Smooth muscle cell (in vitro differentiated cells): Measurements from ENCODE around the gene FGGY. TPM values are rescaled to one million over a fixed set of nuclear protein-coding genes. Genes with fewer than 3 reads are reported as not detected.

Source experiments
- DNase-seq: peaks from one replicate; lab custom pipeline; 2025; ENCODE audit not compliant: unreplicated experiment; lab: John Stamatoyannopoulos, UW
- H2AFZ ChIP-seq: fragments of 200-600 bp; sonication (generic); 2 replicates; pipeline ENCODE4 v1.6.0; 2016; ENCODE audit warnings: antibody characterized with exemption, low read depth, mild to moderate bottlenecking
- H3F3A ChIP-seq: fragments of 200-600 bp; sonication (generic); 2 replicates; pipeline ENCODE4 v1.6.0; 2017; ENCODE audit warnings: antibody characterized with exemption, low read depth
- H3K27ac ChIP-seq: fragments of 200-600 bp; sonication (generic); 2 replicates; pipeline ENCODE4 v1.5.1; 2016; ENCODE audit warnings: low read depth, mild to moderate bottlenecking
- H3K27me3 ChIP-seq: fragments of 200-600 bp; sonication (generic); 2 replicates; pipeline ENCODE4 v1.6.1; 2016; ENCODE audit warnings: low read depth, mild to moderate bottlenecking
- H3K36me3 ChIP-seq: fragments of 200-600 bp; sonication (generic); 2 replicates; pipeline ENCODE4 v1.5.1; 2016; ENCODE audit warnings: low read depth
- H3K4me1 ChIP-seq: fragments of 200-600 bp; sonication (generic); 2 replicates; pipeline ENCODE4 v1.5.1; 2016; ENCODE audit warnings: low read depth
- H3K4me2 ChIP-seq: fragments of 200-600 bp; sonication (generic); 2 replicates; pipeline ENCODE4 v1.6.0; 2016; ENCODE audit warnings: mild to moderate bottlenecking
- H3K4me3 ChIP-seq: fragments of 200-600 bp; sonication (generic); 2 replicates; pipeline ENCODE4 v1.5.1; 2016; ENCODE audit warnings: mild to moderate bottlenecking
- H3K79me2 ChIP-seq: fragments of 200-600 bp; sonication (generic); 2 replicates; pipeline ENCODE4 v1.6.0; 2016; ENCODE audit warnings: low read depth, mild to moderate bottlenecking
- H3K9ac ChIP-seq: fragments of 200-600 bp; sonication (generic); 2 replicates; pipeline ENCODE4 v1.6.0; 2016; ENCODE audit warnings: low read depth
- H3K9me3 ChIP-seq: fragments of 200-600 bp; sonication (generic); replicated peaks from 2 replicates; pipeline ENCODE4 v1.5.1; 2016; ENCODE audit warnings: low read depth
- H4K20me1 ChIP-seq: fragments of 200-600 bp; sonication (generic); 2 replicates; pipeline ENCODE4 v1.6.0; 2016; ENCODE audit warnings: low read depth
- CTCF ChIP-seq: fragments of 200-600 bp; sonication (generic); IDR thresholded peaks from 2 replicates; pipeline ENCODE4 v1.5.1; 2017; ENCODE audit warnings: borderline replicate concordance, mild to moderate bottlenecking, antibody characterized with exemption; ENCODE audit not compliant: insufficient read depth, poor library complexity, severe bottlenecking
- WGBS: methylation state at CpG from one replicate; pipeline ENCODE4 v1.1.7; 2016; ENCODE audit warnings: low lambda C conversion rate; 5-methylcytosine and 5-hydroxymethylcytosine counted together
- polyA plus RNA-seq: library from polyadenylated mRNA; unstranded; fragments of >200 nt; fragmentation: Nextera tagmentation; extraction: Ambion mirVana; gene quantifications from 2 replicates; pipeline ENCODE4 v1.2.1, GENCODE V29; 2016
- total RNA-seq: library from RNA; depleted of rRNA; stranded (reverse); fragments of >200 nt; gene quantifications from 2 replicates; pipeline ENCODE4 v1.2.3, GENCODE V29; 2014

Gene FGGY
- total and polyA plus RNA-seq, 2 experiments from 2014 or later, result 5.1 to 9.2 TPM

GRCh38 chr1:59553371-59553770, 256.5 kb downstream of the FGGY start:
- Histone ChIP-seq H2AFZ (no peak overlapping the region), H4K20me1 (no peaks in the 10 kb centered on the region), H3K9me3 (no peaks in the 10 kb centered on the region), H3K27ac (no peak overlapping the region), H3K36me3 (no peaks in the 10 kb centered on the region), H3K4me2 (no peak overlapping the region), H3K9ac (no peak overlapping the region), H3K4me3 (no peak overlapping the region), H3F3A (peaks cover 6% of the 10 kb centered on the region), H3K27me3 (no peaks in the 10 kb centered on the region), H3K79me2 (no peaks in the 10 kb centered on the region), H3K4me1 (peaks cover 6% of the 10 kb centered on the region)
- 80% methylated on average over 4 of the region's 4 CpGs for WGBS
- TF ChIP-seq CTCF, result no peak
- no peak for DNase-seq

GRCh38 chr1:59554011-59554663, 257.2 kb downstream of the FGGY start:
- H3F3A ChIP-seq, result peaks cover 5% of the 10 kb centered on the region
- WGBS, result 60% methylated on average over 8 of the region's 8 CpGs
- H3K4me2 ChIP-seq, result no peak overlapping the region
- no peak overlapping the region for H3K4me3 ChIP-seq
- H3K27ac ChIP-seq, result no peak overlapping the region
- no peak overlapping the region for H2AFZ ChIP-seq
- no peaks in the 10 kb centered on the region for H3K79me2 ChIP-seq
- no peaks in the 10 kb centered on the region for H3K36me3 ChIP-seq
- H3K9me3 ChIP-seq, result no peaks in the 10 kb centered on the region
- TF ChIP-seq CTCF, result no peak
- peaks cover 6% of the 10 kb centered on the region for H3K4me1 ChIP-seq
- no peaks in the 10 kb centered on the region for H4K20me1 ChIP-seq
- no peaks in the 10 kb centered on the region for H3K27me3 ChIP-seq
- DNase-seq, result no peak
- no peak overlapping the region for H3K9ac ChIP-seq

- 60% methylated on average over 4 of the region's 4 CpGs for WGBS
- no peak for TF ChIP-seq CTCF
- DNase-seq, result no peak
- Histone ChIP-seq H3K9ac (no peak overlapping the region), H3K36me3 (no peaks in the 10 kb centered on the region), H4K20me1 (no peaks in the 10 kb centered on the region), H3K4me3 (no peak overlapping the region), H3K27me3 (no peaks in the 10 kb centered on the region), H3K4me1 (peaks cover 6% of the 10 kb centered on the region), H3K79me2 (no peaks in the 10 kb centered on the region), H3F3A (no peaks in the 10 kb centered on the region), H2AFZ (no peak overlapping the region), H3K4me2 (no peak overlapping the region), H3K9me3 (no peaks in the 10 kb centered on the region), H3K27ac (no peak overlapping the region)
These were observed 257.9 kb downstream of the FGGY start for GRCh38 chr1:59554752-59555151.

- Histone ChIP-seq H3K36me3 (no peaks in the 10 kb centered on the region), H3K4me3 (no peak overlapping the region), H3K79me2 (no peaks in the 10 kb centered on the region), H3F3A (no peaks in the 10 kb centered on the region), H3K27me3 (no peaks in the 10 kb centered on the region), H4K20me1 (no peaks in the 10 kb centered on the region), H3K4me2 (no peak overlapping the region), H3K9me3 (no peaks in the 10 kb centered on the region), H3K27ac (no peak overlapping the region), H3K4me1 (peaks cover 6% of the 10 kb centered on the region), H3K9ac (no peak overlapping the region), H2AFZ (no peak overlapping the region)
- no peak for DNase-seq
- 95% methylated on average over 1 of the region's 1 CpG for WGBS
- TF ChIP-seq CTCF, result no peak
These were observed 259.5 kb downstream of the FGGY start for GRCh38 chr1:59556398-59556797.
